ENCODE measurements around the gene S100A2. TPM values are rescaled to one million over a fixed set of nuclear protein-coding genes. Genes with fewer than 3 reads are reported as not detected.

S100A2 gene
- total and polyA plus RNA-seq, 2 of the 8 experiments (the other 6 are each of a cell fraction or from before 2014, with no cell fraction given): 0.86 TPM; not detected in 1

- Histone ChIP-seq H2BK120ac (replicated peaks; ENCODE audit: low read depth, low read length) (no peak overlapping the region), H3K9me3 (ENCODE audit: insufficient read depth in 2 of 2, low read depth in 1 of 2, low read length in 1 of 2) (peaks cover 0 to 12% of the 10 kb centered on the region in 2 experiments; a peak in 1 of 4 replicates), H3K18ac (ENCODE audit: extremely low read depth, low read length) (no peak overlapping the region), H4K20me1 (replicated peaks in 1 of 2; ENCODE audit: control insufficient read depth in 1 of 2, insufficient read depth in 2 of 2, low read length in 2 of 2) (no peaks in the 10 kb centered on the region), H4K8ac (ENCODE audit: extremely low read depth, insufficient read depth, low read length) (no peak overlapping the region), H3K4me1 (replicated peaks in 1 of 4; ENCODE audit: control insufficient read depth in 3 of 4, insufficient read depth in 4 of 4, low read length in 3 of 4) (peaks cover 0 to 3% (median 0%) of the 10 kb centered on the region in 4 experiments; a peak in 2 of 7 replicates), H3K4ac (replicated peaks; ENCODE audit: insufficient read length, low read depth, low read length) (no peak overlapping the region), H3K27me3 (replicated peaks in 1 of 4; ENCODE audit: control insufficient read depth in 3 of 4, extremely low read depth in 1 of 4, insufficient read depth in 3 of 4, low read length in 3 of 4) (no peaks in the 10 kb centered on the region), H4K5ac (ENCODE audit: insufficient read length, low read depth, low read length) (no peak overlapping the region), H3K79me1 (ENCODE audit: low read depth, low read length) (no peaks in the 10 kb centered on the region), H2AK5ac (ENCODE audit: low read depth, low read length) (no peak overlapping the region), H3K4me3 (ENCODE audit: extremely low read depth in 1 of 4, insufficient read depth in 2 of 4, low read depth in 3 of 4, low read length in 4 of 4) (no peak overlapping the region), H3K23ac (ENCODE audit: insufficient read length) (no peak overlapping the region), H3K27ac (ENCODE audit: low read depth, low read length) (no peak overlapping the region), H4K91ac (replicated peaks; ENCODE audit: insufficient read length, low read length) (no peak overlapping the region), H3K23me2 (ENCODE audit: low read depth, low read length) (no peaks in the 10 kb centered on the region; the same call in 1 of the 2 replicates), H3K9ac (replicated peaks in 1 of 4; ENCODE audit: extremely low read depth in 1 of 4, low read depth in 3 of 4, low read length in 3 of 4) (no peak overlapping the region), H3K14ac (ENCODE audit: insufficient read length) (no peak overlapping the region), H3K79me2 (ENCODE audit: control insufficient read depth in 1 of 2, insufficient read depth in 2 of 2, low read length in 2 of 2) (no peaks in the 10 kb centered on the region), H2AFZ (ENCODE audit: low read length) (peak overlapping the region; percentile 41; the same call in 1 of the 2 replicates), H2BK5ac (ENCODE audit: low read depth, low read length) (no peak overlapping the region), H3K4me2 (ENCODE audit: insufficient read depth in 1 of 2, low read depth in 2 of 2, low read length in 2 of 2) (no peak overlapping the region), H2BK20ac (ENCODE audit: low read length) (no peak overlapping the region), H3K56ac (replicated peaks; ENCODE audit: insufficient read length, low read depth, low read length) (no peak overlapping the region), H2BK12ac (ENCODE audit: low read depth, low read length) (0 out of 2 replicates have a peak overlapping the region, but pooled peaks have one; percentile 17), H2BK15ac (ENCODE audit: low read length) (no peak overlapping the region), H3K36me3 (ENCODE audit: control insufficient read depth in 2 of 4, insufficient read depth in 4 of 4, low read length in 3 of 4) (no peaks in the 10 kb centered on the region)
- TF ChIP-seq BRCA1 (IDR thresholded peaks at IDR 0.05; ENCODE audit: low read depth, low read length): no peak
- no peak for TF ChIP-seq TAF1 (IDR thresholded peaks at IDR 0.05; ENCODE audit: low read depth, low read length)
- TF ChIP-seq RFX5 (IDR thresholded peaks at IDR 0.05; ENCODE audit: borderline replicate concordance, low read depth, low read length): no peak
- TF ChIP-seq POLR2A (IDR thresholded peaks at IDR 0.05; ENCODE audit: control extremely low read depth in 1 of 2, low read depth in 2 of 2, low read length in 2 of 2): no peak
- no peak for TF ChIP-seq RBBP5 (IDR thresholded peaks at IDR 0.05; ENCODE audit: borderline replicate concordance, low read depth, low read length)
- TF ChIP-seq CHD1 (IDR thresholded peaks at IDR 0.05; ENCODE audit: low read depth, low read length): no peak
- TF ChIP-seq SIN3A (conservative IDR thresholded peaks at IDR 0.05 in 1 of 2, IDR thresholded peaks at IDR 0.05 in 1 of 2; ENCODE audit: low read depth in 1 of 2, low read length in 2 of 2): no peak
- no peak for TF ChIP-seq SP2 (IDR thresholded peaks at IDR 0.05; ENCODE audit: low read length)
- TF ChIP-seq SIRT6 (IDR thresholded peaks at IDR 0.05; ENCODE audit: low read length): no peak
- no peak for TF ChIP-seq HDAC2 (IDR thresholded peaks at IDR 0.05; ENCODE audit: borderline replicate concordance in 1 of 2, low read depth in 2 of 2, low read length in 2 of 2)
- no peak for TF ChIP-seq CEBPB (IDR thresholded peaks at IDR 0.05; ENCODE audit: low read depth, low read length)
- TF ChIP-seq RNF2 (IDR thresholded peaks at IDR 0.05; ENCODE audit: borderline replicate concordance, low read depth, low read length, missing control alignments, poor library complexity, severe bottlenecking): no peak
- no peak for TF ChIP-seq CHD2 (IDR thresholded peaks at IDR 0.05; ENCODE audit: low read length)
- 84% methylated on average over 9 of the region's 9 CpGs; no CpG with 5 or more reads in 1 of the 2 experiments for WGBS, 2 experiments (ENCODE audit: extremely low coverage in 1 of 2, insufficient coverage in 1 of 2, insufficient read length in 1 of 2, insufficient replicate concordance in 2 of 2, low coverage in 1 of 2, low lambda C conversion rate in 2 of 2, missing lambda C conversion rate in 1 of 2)
- FAIRE-seq: no peak
- CTCF ChIA-PET (ENCODE audit: partially characterized antibody): interaction anchor here (0.6 to 4.2 kb wide), 11 partner anchors 9 to 222 kb away, joined by 3 to 64 read pairs (median 6); partner anchors contain the start of genes S100A1, S100A13, S100A14 and S100A16
- POLR2A ChIA-PET (ENCODE audit: partially characterized antibody): interaction anchor here (1.0 to 3.6 kb wide), 5 partner anchors 9 to 413 kb away, joined by 3 to 20 read pairs (median 4); partner anchors contain the start of genes RPS27, S100A13 and S100A16
- DNase-seq (ENCODE audit: low read depth in 1 of 2, low spot score in 2 of 2): no peak
These were observed 12.0 kb upstream of the S100A2 start for GRCh38 chr1:153577624-153578051.
